Loucy (cell line): ENCODE results near the gene TRDMT1.

Experiments used
- EZH2phosphoT487 ChIP-seq: fragments of 200-600 bp; IDR thresholded peaks from 2 replicates; pipeline ENCODE4 v1.6.1; 2018; ENCODE audit warnings: antibody characterized with exemption, mild to moderate bottlenecking, moderate library complexity, borderline replicate concordance
- TF ChIP-seq, protein P1 (sequence below): fragments of 200-600 bp; sonication (generic); conservative IDR thresholded peaks from 2 replicates; pipeline ENCODE4 v1.5.1; 2014; ENCODE audit warnings: mild to moderate bottlenecking, antibody characterized with exemption, low read length

DNA sequence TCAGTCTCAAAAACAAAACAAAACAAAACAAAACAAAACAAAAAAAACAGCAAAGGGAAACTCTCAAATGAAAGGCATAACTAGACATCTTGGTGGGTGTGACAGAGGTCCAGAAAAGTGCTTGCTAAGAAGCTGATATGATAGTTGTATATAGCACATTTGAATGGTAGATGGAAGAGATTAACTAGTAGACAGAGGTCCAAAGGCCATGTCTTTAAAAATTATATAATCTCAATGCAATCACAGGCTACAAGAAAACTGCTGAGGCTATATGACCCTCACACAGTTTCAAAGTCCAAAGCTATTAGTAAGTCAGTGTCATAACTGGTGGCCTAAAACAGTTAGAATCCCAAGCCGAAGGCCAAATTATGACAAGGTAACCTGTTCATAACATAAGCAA lies 56.2 kb downstream of the TRDMT1 start:
- TF ChIP-seq, protein P1, sequence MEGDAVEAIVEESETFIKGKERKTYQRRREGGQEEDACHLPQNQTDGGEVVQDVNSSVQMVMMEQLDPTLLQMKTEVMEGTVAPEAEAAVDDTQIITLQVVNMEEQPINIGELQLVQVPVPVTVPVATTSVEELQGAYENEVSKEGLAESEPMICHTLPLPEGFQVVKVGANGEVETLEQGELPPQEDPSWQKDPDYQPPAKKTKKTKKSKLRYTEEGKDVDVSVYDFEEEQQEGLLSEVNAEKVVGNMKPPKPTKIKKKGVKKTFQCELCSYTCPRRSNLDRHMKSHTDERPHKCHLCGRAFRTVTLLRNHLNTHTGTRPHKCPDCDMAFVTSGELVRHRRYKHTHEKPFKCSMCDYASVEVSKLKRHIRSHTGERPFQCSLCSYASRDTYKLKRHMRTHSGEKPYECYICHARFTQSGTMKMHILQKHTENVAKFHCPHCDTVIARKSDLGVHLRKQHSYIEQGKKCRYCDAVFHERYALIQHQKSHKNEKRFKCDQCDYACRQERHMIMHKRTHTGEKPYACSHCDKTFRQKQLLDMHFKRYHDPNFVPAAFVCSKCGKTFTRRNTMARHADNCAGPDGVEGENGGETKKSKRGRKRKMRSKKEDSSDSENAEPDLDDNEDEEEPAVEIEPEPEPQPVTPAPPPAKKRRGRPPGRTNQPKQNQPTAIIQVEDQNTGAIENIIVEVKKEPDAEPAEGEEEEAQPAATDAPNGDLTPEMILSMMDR, result no peak
- TF ChIP-seq EZH2phosphoT487, result no peak
